Activated naive CD4-positive, alpha-beta T cell treated with anti-CD3 and anti-CD28 coated beads, Interleukin-2, amount 10 ng/mL, durations not matched to agents 7 days and 5 days (primary cell): Measurements from ENCODE around the gene LHX4.
A peak's percentile ranks its signal among the peaks of the same experiment; 100 is the strongest.

Source experiments
- CTCF ChIA-PET: fragments of 350-600 bp; sonication (Branson Sonifier 250); formaldehyde crosslinking; loops from one replicate; lab custom pipeline; 2021; ENCODE audit warnings: antibody characterized with exemption; lab: Charles Lee
- DNase-seq: peaks from one replicate; pipeline ENCODE4 v3.0.0-alpha.2; 2020
- H3K27ac Mint-ChIP-seq: one replicate; pipeline ENCODE4 v1.8.0; 2021; ENCODE audit warnings: mild to moderate bottlenecking, moderate library complexity, mixed read lengths
- H3K27me3 Mint-ChIP-seq: one replicate; pipeline ENCODE4 v1.8.0; 2021; ENCODE audit warnings: mild to moderate bottlenecking, mixed read lengths
- H3K36me3 Mint-ChIP-seq: one replicate; pipeline ENCODE4 v1.8.0; 2021; ENCODE audit warnings: mixed read lengths
- H3K4me1 Mint-ChIP-seq: one replicate; pipeline ENCODE4 v1.8.0; 2021; ENCODE audit warnings: mixed read lengths
- H3K4me3 Mint-ChIP-seq: one replicate; pipeline ENCODE4 v1.8.0; 2021; ENCODE audit warnings: mild to moderate bottlenecking, moderate library complexity, mixed read lengths
- H3K9me3 Mint-ChIP-seq: one replicate; pipeline ENCODE4 v1.8.0; 2021; ENCODE audit warnings: mixed read lengths

The LHX4 gene

DNA sequence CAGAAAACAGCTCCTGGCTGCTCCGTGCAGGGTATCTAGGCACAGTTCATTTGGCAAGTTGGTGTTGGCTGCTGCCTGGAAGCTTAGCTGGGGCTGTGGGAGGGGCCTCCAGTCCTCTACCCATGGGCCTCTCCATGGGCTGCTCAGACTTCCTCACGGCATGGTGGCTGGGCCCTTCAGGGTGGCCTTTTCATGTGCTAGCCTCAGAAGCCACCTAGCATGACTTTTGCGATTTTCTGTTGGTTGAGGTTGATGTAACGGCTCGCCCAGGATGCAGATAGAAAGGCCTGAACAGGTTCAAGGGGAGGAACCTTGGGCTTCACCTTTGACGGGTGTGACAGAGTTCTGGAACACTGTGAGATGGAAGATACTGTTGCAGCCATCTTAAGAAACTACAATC is 25.8 kb upstream of the LHX4 start:
- Mint-ChIP-seq H3K4me3 (no peak overlapping the region), H3K27ac (no peak overlapping the region), H3K27me3 (peaks cover 25% of the 10 kb centered on the region), H3K4me1 (no peaks in the 10 kb centered on the region), H3K36me3 (no peaks in the 10 kb centered on the region), H3K9me3 (no peaks in the 10 kb centered on the region)
- DNase-seq = no peak
- CTCF ChIA-PET = no interaction called here

DNA sequence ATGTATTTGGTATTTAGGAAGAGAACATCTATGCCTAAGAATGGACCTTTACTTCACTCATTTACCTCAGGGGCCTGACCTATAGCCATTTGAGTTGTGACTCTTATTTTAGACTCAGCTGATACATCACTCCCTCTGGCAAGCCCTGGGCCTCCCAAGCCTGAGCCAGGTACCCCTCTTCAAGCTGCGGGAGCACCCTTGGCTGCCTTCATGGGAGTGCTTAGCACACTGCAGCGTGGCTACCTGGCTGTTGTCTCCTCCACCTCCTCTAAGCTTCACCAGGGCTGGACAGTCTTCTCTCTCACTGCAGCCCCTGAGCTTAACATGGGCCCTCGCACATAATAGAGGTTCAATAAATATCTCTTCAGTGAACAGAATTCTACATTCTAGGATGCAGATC is 23.5 kb upstream of the LHX4 start:
- H3K4me1 Mint-ChIP-seq = no peaks in the 10 kb centered on the region
- peaks cover 41% of the 10 kb centered on the region for H3K27me3 Mint-ChIP-seq
- no peak overlapping the region for H3K4me3 Mint-ChIP-seq
- CTCF ChIA-PET = no interaction called here
- no peak for DNase-seq
- no peaks in the 10 kb centered on the region for H3K36me3 Mint-ChIP-seq
- H3K9me3 Mint-ChIP-seq = no peaks in the 10 kb centered on the region
- no peak overlapping the region for H3K27ac Mint-ChIP-seq

DNA sequence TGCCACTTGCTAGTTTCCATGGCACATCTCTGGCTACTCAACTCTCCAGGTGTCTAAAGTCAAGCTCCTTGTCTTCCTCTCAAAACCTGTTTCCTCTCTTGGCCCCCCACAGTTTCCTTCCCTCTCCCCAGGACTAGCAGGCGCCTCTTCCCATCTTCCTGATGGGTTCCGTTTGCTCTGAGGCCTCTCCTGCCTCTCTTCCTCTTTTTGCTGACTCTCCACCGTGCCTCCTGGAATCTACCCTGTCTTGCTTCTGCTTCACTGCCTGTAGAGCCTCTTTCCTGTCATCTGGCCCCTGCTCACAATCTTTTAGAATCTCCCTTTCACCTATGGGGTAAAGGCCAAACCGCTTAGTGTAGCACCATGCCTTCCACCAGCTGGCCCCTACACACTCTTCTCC is 21.8 kb upstream of the LHX4 start:
- CTCF ChIA-PET = no interaction called here
- H3K27me3 Mint-ChIP-seq = peaks cover 42% of the 10 kb centered on the region
- no peak overlapping the region for H3K4me3 Mint-ChIP-seq
- no peak for DNase-seq
- no peaks in the 10 kb centered on the region for H3K9me3 Mint-ChIP-seq
- H3K4me1 Mint-ChIP-seq = peaks cover 3% of the 10 kb centered on the region
- no peaks in the 10 kb centered on the region for H3K36me3 Mint-ChIP-seq
- no peak overlapping the region for H3K27ac Mint-ChIP-seq

DNA sequence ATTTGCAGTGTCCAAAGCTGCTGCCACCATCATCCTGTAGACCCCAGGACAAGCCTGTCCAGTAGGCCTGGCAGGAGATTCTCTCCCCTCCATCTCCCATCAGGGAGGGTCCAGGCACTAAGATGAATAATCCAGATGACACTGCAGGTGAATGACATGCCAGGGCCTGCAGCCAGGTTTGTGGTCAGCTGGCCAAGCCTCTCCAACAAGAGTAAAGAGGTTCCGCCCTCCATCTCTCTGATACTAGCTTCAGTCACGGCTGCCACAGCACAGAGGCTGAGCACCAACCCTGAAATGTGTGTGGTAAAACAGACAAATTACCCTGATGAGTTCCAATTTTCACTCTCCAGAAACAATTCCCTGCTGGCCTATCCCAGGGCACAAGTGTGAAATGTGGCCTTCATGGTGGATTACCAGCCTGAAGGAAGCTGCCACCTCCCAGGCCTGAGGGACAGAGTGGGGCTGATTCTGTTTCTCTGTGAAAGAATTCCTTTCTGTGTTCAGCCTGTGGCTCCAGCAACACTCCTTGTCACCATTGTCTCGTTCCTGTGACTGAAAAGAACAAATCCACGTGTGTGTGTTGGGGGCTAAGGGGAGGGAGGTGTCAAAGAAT is 19.9 kb upstream of the LHX4 start:
- peaks cover 41% of the 10 kb centered on the region for H3K27me3 Mint-ChIP-seq
- no peak overlapping the region for H3K4me3 Mint-ChIP-seq
- no peak for DNase-seq
- peaks cover 12% of the 10 kb centered on the region for H3K4me1 Mint-ChIP-seq
- H3K36me3 Mint-ChIP-seq = no peaks in the 10 kb centered on the region
- H3K27ac Mint-ChIP-seq = no peak overlapping the region
- no peaks in the 10 kb centered on the region for H3K9me3 Mint-ChIP-seq
- CTCF ChIA-PET = interaction anchor here (0.9 to 1.4 kb wide), 2 partner anchors 31 to 43 kb away, joined by 3 read pairs; no protein-coding TSS in a partner anchor

DNA sequence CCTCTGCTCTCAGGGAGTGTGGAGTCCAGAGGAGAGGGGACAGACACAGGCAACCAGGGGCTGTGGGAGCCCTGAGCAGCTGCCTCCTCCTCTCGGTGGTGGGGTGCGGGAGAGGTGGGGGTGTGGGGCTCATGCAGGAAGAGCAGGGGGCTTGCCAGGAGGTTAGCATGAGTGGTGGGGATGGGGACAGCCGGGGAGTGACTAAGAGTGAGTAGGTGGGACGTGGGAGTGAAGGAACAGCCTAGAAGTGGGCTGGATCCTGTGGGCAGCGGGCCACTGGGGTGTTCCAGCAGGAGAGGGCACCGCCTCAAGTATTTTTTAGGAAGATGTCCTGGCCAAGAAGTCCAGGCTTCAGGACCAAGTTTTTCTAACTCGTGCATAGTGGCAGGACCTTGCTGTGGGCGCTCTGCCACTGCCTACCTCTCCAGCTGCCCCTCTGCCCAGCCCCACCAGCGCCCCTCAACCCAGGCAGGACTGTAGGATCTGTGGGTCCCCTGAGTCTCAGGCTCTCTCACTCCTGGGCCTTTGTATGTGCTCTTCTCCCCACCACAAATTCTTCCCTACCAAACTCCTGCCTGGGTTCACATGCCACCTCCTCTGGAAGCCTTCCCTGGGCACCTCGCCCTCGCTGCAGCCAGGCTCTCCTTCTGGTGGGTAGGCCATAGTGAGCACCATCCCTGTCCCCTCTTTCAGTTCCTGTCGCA is 18.8 kb upstream of the LHX4 start:
- Mint-ChIP-seq H3K27ac (no peak overlapping the region), H3K4me1 (peaks cover 12% of the 10 kb centered on the region), H3K36me3 (no peaks in the 10 kb centered on the region), H3K9me3 (no peaks in the 10 kb centered on the region), H3K4me3 (no peak overlapping the region), H3K27me3 (peaks cover 38% of the 10 kb centered on the region)
- CTCF ChIA-PET = interaction anchor here (1.4 kb wide), 1 partner anchor 41 kb away, joined by 3 read pairs; no protein-coding TSS in a partner anchor
- DNase-seq = no peak

DNA sequence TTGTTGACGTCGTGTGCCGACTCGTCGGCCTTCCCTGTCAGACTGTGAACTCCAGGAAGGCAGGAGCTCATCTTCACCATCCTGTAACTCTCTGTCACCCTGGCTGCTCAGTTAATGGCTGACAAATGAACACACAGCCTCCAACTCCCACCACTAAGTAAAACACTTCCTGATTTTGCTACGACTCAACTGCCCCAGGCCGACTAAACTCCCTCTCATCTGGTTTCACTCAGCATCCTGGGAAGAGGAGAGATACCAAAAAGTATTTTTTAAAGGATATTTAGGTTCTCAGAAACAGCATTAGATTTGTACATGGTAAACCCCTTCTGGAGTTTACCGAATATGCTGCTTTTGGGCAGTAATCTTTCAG is 18.2 kb upstream of the LHX4 start:
- Mint-ChIP-seq H3K27me3 (peaks cover 38% of the 10 kb centered on the region), H3K27ac (no peak overlapping the region), H3K4me1 (peaks cover 12% of the 10 kb centered on the region), H3K4me3 (no peak overlapping the region), H3K9me3 (no peaks in the 10 kb centered on the region), H3K36me3 (no peaks in the 10 kb centered on the region)
- CTCF ChIA-PET = no interaction called here
- no peak for DNase-seq

DNA sequence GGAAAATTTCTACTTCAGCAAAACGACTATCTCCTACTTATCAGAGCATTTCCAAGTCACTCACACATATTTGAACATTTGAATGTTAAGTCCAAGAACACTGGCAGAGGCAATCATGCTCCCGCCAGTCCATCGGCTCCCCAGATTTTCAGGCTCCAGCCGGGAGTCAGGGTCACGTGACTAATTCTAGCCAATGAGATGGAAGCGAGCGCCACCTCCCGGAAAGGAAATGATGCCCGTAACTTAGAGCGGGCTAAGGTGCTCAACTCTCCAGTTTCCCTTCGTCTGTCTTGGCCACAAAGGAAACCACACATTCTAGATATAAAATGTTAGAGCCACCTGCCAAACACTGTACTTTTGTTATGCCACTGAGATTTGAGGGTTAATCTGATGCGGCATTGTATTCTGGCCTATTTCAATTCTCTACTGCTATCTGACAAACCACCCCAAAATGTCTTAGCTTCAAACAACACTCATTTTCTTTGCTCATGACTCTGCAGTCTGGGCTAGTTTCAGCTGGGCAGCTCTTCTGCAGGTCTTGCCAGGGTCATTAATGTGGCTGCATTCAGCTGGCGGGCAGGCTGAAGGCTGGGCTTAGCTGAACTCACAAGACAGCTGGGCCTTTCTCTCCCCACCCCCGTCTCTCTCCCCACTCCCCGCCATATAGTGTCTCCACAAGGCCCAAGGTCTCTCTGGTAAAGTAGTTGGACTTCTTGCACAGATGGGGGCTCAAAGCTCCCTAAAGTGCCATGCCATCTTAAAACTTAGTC is 16.5 kb upstream of the LHX4 start:
- Mint-ChIP-seq H3K4me1 (peaks cover 12% of the 10 kb centered on the region), H3K36me3 (no peaks in the 10 kb centered on the region), H3K4me3 (no peak overlapping the region), H3K27me3 (peaks cover 27% of the 10 kb centered on the region), H3K27ac (peak overlapping the region; percentile 43), H3K9me3 (no peaks in the 10 kb centered on the region)
- CTCF ChIA-PET = interaction anchor here (0.8 to 1.7 kb wide), 7 partner anchors 13 to 507 kb away, joined by 3 to 6 read pairs (median 3); no protein-coding TSS in a partner anchor
- DNase-seq = peak; percentile 70

DNA sequence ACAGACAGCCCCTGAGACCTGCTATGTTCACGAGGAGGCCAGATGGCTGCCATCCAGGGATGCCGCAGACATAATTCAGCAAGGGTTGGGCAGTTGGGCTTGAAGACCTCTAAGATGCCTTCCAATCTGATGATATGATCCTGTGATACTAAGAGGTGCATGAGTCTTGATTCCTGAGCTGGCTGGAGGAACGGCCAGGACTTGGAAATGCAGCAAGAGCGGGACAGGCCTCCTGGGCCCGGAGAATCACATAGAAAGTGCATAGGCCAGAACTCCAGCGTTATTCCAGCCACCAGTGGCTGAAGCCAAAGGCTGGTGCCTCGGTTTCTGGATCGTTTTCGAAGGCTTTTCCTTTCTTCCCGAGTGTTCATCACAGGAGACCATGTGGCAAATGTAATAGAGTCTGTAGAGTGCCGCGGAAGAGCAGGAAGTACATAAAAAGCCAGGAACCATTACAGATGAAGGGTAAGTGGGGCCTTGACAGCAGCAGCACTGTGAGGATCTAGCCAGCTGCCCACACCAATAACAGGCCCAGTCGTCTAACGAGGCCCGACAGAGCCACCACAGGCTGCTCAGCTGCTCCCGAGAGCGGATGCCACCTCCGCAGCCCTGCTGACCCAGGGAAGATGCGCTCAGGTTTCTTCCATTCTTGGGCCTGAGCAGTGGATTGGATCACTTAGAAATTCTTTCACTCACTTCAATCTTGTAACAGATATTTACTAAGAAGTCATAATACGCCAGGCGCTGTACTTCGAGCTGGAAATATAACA is 14.0 kb upstream of the LHX4 start:
- Mint-ChIP-seq H3K4me3 (no peak overlapping the region), H3K27ac (no peak overlapping the region), H3K27me3 (peaks cover 32% of the 10 kb centered on the region), H3K36me3 (no peaks in the 10 kb centered on the region), H3K9me3 (no peaks in the 10 kb centered on the region), H3K4me1 (peaks cover 12% of the 10 kb centered on the region)
- DNase-seq = no peak
- CTCF ChIA-PET = interaction anchor here (2.1 kb wide), 1 partner anchor 35 kb away, joined by 5 read pairs; no protein-coding TSS in a partner anchor

DNA sequence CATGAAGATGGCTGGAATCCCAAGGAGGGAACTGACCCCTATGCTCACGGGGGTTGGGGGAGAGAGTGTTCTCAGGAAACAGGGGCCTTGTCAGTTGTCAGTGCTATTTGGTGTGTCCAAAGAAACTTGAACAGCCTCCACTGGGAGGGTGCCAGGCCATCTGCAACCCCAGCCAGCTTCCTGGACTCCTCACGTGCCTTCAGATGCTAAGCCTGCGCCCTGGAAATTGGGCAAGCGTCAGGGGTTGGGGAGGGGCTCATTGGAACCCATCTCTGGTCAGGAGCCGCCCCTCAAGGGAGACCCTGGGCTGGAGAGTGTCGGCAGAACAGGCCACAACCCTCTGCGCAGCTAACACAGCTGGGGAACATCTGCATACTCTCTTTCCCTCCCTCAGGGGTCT is 13.1 kb upstream of the LHX4 start:
- Mint-ChIP-seq H3K4me3 (no peak overlapping the region), H3K36me3 (no peaks in the 10 kb centered on the region), H3K27ac (no peak overlapping the region), H3K9me3 (no peaks in the 10 kb centered on the region), H3K4me1 (peaks cover 12% of the 10 kb centered on the region), H3K27me3 (peaks cover 30% of the 10 kb centered on the region)
- CTCF ChIA-PET = interaction anchor here (1.0 to 1.7 kb wide), 2 partner anchors 402 to 511 kb away, joined by 3 to 5 read pairs; no protein-coding TSS in a partner anchor
- no peak for DNase-seq

DNA sequence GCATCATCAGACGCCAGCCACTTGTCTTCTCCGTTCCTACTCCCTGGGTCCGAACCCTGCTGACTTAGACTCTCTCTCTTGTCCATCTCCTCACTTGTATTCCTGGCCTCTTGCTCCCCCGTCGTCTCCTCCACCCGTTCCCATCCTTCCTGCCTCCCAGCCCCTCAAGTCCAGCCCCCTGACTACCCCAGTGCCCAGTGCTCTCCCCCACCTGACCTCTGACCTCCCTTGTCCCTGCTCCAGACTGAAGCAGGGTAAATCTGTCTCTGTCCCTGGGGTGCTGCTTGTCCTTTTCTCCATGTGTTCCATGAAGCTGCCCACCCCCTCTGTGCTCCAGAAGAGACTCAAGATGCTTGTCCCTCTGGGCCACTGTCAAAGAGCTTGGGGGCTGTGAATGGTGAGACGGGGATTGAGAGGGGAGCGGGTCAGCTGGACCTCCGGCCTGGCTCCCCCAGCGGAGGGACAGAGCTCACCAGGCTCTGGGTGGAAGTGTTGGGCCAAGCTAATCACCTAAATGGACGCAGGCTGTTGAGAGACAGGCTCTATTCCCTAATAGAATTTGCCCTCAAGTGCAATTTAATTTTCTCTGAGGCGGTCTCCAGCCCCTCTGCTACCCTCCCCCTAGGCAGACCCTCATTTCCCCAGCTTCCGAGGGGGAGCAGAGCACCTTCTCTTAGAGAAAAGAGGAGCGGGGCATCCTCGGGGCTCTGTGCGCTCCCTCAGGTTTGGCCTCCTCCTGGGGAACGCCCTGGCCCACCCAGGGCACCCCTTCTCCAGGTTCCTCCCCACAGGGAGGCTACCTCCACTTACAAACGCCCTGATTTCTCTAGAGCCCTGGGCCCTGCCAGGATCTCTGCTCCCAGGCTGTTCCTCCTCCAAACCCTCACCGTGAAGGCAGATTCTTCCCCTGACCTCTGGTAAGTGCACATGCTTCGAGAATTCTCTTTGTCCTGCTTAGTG is 11.0 kb upstream of the LHX4 start:
- CTCF ChIA-PET = no interaction called here
- peaks cover 1% of the 10 kb centered on the region for H3K4me1 Mint-ChIP-seq
- no peaks in the 10 kb centered on the region for H3K9me3 Mint-ChIP-seq

DNA sequence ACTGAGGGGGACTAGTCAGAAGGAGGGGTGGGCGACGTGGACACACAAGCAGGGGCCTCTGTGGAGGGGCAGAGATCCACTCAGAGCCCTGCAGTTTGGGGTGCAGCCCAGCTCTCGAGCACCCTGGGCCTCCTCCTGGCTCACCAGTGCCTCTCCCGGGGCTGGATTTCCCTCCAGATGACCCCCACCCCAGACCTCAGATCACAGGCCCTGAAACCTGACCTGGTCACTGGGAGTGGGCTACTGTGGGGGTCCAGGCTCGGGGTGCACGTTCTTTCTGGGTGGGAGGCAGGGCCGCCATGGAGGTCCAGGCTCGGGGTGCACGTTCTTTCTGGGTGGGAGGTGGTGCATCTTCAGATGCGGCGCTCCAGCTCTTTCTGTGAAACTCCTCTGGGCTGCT is 10.3 kb upstream of the LHX4 start:
- no peaks in the 10 kb centered on the region for H3K9me3 Mint-ChIP-seq
- H3K4me3 Mint-ChIP-seq = no peak overlapping the region
- H3K36me3 Mint-ChIP-seq = no peaks in the 10 kb centered on the region
- CTCF ChIA-PET = no interaction called here
- H3K4me1 Mint-ChIP-seq = no peaks in the 10 kb centered on the region
- no peak overlapping the region for H3K27ac Mint-ChIP-seq
- peaks cover 52% of the 10 kb centered on the region for H3K27me3 Mint-ChIP-seq
- DNase-seq = no peak

More for the DNA sequence above, 11.0 kb upstream of the LHX4 start:
- H3K4me3 Mint-ChIP-seq = no peak overlapping the region
- no peak for DNase-seq
- H3K27me3 Mint-ChIP-seq = peaks cover 45% of the 10 kb centered on the region
- no peaks in the 10 kb centered on the region for H3K36me3 Mint-ChIP-seq
- no peak overlapping the region for H3K27ac Mint-ChIP-seq

DNA sequence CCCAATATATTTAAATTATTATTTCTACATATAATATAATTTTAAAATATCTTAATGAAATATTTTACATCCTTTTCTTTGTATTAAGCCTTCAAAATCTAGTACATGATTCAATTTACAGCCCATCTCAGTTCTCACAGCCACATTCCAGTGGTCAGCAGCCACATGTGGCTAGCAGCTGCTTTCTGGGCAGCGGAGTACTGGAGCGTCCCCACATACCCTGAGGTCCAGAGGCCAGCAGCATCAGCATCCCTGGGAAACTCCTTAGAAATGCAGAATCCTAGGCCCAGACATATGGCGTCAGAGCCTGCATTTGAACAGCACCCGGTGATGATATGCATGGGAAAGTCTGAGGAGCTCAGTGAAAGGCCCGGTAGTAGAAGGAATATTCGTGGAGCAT is 8.6 kb upstream of the LHX4 start:
- Mint-ChIP-seq H3K27ac (no peak overlapping the region), H3K4me3 (no peak overlapping the region), H3K9me3 (no peaks in the 10 kb centered on the region), H3K27me3 (peaks cover 69% of the 10 kb centered on the region), H3K4me1 (no peaks in the 10 kb centered on the region), H3K36me3 (no peaks in the 10 kb centered on the region)
- no peak for DNase-seq
- CTCF ChIA-PET = interaction anchor here (0.6 to 1.8 kb wide), 2 partner anchors 20 to 411 kb away, joined by 4 to 5 read pairs; no protein-coding TSS in a partner anchor

DNA sequence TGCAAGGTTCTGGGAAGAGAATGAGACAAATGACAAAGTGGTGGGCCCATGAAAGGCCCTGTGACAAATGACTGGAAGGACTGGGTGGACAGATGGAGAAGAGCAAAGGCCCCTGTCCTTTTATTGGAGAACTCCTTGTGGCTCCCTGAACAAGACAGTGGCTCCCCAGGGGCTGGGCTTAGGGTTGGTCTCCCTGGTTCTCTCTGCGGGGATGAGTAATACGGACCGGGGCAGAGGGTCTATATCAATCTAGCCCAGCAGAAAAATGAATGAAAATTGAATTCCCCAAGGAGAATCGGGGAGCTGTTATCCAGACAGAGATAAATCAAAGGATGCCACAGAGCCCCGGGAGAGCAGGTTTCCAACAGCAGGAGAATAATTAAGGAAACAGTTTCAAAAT is 5.2 kb upstream of the LHX4 start:
- H3K36me3 Mint-ChIP-seq = no peaks in the 10 kb centered on the region
- CTCF ChIA-PET = no interaction called here
- peaks cover 81% of the 10 kb centered on the region for H3K27me3 Mint-ChIP-seq
- peaks cover 7% of the 10 kb centered on the region for H3K4me1 Mint-ChIP-seq
- no peaks in the 10 kb centered on the region for H3K9me3 Mint-ChIP-seq
- DNase-seq = no peak
- no peak overlapping the region for H3K27ac Mint-ChIP-seq
- no peak overlapping the region for H3K4me3 Mint-ChIP-seq
